Measurements from ENCODE around the gene RNF144B.
"Not testable (repeated sequence)": the region's sequence is repeated elsewhere in the genome, so short reads cannot be mapped to it uniquely, and the experiment has no call there.

The RNF144B gene

DNA sequence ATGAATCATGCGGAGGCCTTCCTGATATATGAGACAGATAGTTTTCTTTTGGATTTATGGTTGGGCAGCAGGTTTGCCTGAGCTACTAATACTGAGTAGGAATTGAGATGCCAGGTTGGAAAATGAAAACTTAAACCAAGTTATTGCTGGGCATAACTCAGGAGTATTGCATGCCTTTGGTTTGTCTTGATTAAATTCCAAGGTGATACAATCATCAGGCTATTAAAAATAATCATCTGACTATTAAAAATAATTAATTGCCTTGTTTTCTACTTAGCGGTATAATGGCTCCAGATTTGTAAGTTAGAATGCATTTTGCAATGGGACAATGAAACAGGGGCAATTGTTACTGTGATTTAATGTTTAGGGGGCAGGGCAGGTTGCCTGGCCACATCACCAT, 15.5 kb upstream of the RNF144B start:
- no peak for DNase-seq (ENCODE audit: low spot score)

DNA sequence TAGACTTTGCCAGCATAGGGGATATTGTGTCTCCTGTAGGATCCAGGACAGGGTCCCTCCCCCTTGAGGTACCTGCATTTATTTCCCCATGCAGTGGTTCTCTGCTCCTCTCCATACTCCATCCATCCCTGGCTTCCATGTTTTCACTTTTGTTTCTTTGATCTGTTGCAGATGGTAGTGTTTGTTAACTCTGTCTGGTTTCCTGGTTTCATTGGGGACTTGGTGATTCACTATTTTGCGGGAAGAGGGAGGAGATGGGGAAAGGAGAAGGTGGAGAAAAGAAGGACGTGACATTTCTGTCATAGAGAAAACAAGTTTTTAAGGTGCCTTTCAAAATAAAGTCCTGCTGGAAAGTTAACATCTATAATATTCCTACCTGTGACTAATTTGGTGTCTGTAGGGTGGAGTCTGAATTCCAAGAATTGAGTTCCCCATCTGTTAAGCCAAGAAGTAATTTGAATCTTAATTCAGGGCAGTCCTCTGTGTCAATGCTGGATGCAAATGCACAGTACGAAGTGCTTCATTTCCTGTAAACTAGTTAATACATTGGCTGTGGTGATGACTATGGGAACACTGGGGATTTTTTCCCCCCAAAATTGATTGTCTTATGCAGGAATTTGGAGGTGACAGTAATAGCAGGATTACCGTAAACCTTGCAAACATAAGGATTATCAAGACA, 6.9 kb upstream of the RNF144B start:
- no peak for DNase-seq (ENCODE audit: low spot score)

DNA sequence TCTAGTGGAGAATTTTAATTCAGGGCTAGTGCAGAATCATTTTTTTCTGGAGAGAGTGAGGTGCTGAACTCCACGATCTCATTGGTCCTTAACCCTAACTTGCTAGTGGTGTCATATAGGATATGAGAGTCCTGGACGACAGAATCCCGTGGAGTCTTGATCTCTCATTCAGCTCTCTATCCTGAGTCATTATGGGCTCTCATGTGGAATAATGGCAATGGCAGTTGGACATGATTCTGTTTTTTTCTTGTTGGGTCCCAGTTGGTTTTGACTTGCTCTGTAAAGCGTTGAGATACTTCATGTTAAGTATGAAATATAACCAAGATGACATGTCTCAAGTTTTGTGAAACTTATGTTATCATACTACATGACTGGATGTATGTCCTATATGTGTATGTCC, 6.3 kb upstream of the RNF144B start:
- DNase-seq (ENCODE audit: low spot score), result no peak

DNA sequence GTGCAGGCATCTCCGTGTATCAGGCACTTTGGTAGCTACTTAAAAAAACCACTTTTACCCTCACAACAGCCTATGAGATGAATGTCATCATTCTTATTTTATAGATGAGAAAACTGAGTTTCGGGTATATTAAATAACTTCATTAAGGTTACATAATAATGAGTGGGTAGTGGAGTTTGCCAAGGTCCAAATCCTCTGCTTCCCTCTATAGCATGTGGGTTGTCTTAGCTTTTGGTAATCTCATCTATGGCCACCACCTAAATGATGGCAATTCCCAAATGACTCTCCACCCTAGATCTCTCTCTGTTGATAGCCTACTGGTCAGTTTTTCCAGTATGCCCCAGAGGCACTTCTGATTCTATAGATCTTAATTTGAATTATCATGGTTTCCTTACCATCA, 3.7 kb upstream of the RNF144B start:
- no peak for DNase-seq (ENCODE audit: low spot score)

DNA sequence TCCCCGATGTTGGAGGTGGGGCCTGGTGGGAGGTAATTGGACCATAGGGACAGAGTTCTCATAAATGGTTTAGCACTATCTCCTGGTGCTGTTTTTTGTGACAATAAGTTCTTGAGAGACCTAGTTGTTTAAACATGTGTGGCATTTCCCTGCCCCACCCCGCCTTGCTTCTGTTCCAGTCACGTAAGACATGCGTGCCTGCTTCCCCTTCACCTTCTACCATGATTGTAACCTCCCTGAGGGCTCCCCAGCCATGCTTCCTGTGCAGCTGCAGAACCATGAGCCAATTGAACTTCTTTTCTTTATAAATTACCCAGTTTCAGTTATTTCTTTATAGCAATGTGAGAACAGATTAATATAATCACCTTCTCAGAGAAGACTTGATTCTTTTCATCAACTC, 2.5 kb upstream of the RNF144B start:
- DNase-seq (ENCODE audit: low spot score), result no peak

DNA sequence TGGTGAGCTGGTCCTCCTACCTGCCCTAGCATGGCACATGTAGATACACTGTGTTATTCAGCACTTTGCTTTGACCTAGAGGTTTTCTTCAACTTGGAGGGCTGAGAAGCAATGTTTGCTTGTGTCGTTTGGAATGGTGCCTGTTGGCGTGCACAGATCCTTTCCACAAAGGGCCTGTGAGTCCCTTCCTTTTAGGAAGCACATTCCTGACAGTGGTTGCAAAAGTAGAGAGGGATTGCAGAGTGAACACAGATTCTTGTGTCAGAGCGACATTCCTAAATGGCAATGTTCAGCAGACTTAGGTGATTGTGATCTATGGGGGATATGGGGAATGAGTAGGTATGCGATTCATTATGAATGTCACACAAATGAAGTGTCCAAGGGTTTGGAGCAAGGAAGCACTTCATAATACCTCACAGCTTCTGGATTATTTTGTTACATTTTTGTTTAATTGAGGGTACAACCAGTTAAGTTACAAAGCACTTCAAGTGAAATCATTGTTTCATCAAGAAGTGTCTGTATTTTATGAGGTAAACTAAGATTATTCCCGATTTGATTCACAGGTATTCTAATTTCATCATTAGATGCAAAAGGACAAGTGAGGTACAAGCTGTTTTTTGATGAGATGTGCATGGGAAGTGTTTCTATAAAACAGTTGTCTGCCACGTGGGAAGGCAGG, 713 bp upstream of the RNF144B start:
- DNase-seq (ENCODE audit: low spot score), result no peak

DNA sequence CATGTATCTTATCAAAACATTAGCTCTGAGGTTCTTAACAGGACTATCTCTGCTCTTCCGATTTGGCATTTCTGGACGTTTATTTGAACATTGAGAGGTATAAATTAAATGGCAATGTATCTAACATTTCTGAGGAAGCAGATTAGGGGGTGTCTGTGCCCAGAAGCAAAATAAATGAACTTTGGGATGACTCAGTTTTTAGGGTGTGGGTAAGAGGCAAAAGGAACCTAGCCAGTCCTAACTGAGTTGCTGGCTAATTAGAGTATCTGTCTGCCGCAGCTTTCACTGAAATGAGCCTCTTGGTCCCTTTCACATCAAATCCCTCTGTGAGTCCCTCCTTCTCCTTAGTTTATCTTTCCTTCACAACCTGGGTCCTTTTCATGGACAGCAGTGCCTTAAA, 1.1 kb downstream of the RNF144B start:
- DNase-seq (ENCODE audit: low spot score), result no peak

DNA sequence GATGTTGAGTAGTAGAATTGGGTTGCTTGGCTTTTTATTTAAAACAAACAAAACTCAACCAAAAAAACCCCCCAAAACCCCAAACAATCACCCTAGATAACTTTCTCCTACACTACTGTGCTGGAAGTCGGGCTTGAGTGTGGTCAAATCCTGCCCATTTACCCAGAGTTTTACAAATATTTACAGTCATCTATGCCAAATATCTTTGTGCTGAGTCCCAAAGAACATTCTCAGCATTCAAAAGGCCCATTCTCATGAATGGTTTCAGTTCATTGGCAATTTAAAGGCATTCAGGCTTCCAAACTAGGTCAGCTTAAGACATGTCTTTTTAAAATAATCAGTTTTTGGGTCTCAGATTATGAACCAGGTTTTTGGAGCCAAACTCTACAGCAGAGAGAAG, 1.8 kb downstream of the RNF144B start:
- DNase-seq (ENCODE audit: low spot score), result no peak

DNA sequence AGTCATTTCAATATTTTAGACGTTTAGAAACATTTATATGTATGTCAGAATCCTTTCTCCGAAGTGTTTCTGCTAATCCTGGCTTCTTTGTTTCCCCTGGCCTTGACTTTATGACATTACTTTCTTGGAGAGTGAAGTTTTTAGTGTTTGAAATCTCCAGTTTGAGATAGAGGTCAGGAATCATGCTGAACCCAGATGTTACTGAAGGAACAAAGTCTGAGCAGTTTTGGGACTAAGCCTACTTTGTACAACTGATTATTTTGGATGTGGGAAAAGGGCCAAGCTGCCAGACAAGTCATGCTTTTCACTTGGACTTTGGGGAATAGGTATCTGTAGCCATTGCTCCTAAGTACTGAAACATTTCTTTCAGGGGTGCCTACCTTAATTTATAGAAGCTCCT, 2.3 kb downstream of the RNF144B start:
- no peak for DNase-seq (ENCODE audit: low spot score)

DNA sequence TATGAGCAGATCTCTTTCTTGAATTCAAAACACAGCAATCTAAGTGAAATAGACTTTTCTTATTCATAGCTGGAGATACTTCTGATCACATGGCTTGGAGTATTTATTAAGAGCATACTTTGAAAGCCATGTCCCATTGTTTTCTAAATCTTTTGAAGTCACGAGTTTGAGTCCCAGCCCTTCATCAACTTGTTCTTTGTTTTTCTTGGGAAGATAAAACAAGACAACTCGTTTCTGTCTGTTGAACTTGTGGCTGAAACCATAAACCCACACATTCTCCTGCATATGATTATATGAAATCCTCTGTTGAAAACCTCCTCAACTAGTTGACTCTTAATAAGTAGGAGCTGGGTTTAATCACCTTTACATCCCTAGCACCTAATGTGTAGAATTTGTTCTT, 3.3 kb downstream of the RNF144B start:
- no peak for DNase-seq (ENCODE audit: low spot score)

DNA sequence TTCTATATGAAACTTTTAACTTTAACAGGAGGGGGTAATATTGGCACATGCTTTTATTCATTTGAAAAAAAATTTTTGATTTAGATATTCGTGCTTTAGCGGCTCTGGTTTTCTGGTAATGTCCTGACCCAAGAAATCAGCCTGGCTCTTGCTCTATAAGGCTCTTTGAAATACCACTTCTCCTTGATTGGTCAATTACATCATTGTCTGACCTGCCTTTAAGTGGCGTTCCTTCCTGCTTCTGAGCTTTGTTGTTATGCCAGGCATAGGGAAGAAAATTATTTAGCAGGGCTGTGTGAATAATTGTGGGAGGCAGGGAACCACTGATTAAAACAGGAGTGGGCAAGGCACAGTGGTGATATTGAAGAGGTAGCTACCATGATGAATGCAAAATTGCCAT, 3.9 kb downstream of the RNF144B start:
- DNase-seq (ENCODE audit: low spot score), result no peak

DNA sequence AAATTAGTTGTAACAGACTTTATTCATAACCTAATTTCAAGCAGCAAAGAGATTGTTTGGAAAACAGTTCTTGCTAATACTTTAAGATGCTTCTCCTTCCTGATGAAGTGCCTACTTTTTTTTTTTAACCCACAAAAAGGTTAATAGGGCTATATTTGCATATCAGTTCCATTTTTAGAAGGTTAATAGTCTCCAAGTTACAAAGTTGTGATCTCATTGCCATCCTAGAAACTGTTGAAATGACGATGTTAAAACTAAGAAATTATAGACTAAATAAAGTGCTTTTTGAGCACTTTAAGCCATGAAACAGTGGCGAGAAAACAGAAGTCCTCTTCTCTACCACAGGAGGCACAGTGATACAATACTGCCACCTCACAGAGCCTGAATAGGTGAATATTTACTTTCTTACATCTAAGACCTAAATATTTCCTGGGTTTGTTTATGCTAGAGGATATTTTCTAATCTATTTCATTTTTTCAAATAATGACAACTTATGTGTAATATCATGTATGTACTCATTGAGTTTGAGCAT, 5.3 kb downstream of the RNF144B start:
- no peak for DNase-seq (ENCODE audit: low spot score)

DNA sequence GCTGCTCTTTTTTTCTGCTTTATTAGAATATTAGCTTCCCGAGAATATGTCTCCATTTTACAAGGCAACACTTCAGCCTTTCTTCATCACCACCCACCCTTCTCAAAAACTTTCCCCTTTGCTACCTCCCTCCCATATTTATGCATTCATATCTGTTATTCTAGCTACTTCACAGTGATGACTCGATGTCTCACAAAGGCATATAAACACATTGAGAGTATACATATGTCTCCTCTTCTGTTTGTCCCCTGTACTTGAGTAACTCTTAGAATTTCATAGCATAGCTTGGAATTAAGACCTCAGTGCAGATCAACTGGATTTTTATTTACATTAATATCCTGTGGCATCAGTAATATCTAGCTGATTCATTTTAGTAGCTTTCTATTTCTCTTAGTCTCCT, 6.5 kb downstream of the RNF144B start:
- no peak for DNase-seq (ENCODE audit: low spot score)

DNA sequence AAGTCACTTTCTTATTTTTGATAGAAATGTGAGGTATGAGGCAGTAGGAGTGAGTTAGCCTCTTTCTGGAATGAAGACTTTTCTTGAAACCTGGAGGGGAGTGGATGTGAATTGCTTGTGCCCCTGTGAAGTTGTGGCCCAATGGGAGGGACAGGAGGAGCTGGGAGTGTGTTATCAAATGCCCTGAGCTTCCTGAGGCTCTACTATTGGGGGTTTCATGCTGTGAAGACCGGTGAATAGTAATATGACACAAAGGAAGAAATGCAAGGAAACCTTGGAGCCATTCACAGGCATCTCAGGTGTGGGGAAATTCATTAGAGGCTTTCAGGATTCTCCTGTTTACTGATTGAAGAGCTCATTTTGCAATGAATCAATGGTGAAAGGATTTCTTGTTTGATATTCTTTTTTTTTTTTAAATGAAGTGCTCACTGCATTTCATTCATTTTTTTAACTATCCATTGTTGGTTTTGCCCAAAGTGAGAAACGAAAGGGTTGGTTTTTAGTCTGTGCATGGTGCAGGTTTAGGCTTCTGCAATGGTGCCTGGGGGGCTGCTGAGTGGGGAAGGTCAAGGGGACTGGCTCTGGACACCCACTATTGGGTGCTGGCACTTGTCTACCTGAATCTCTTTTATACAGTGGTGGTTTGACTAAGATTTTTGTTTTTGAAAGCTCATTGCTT, 8.2 kb downstream of the RNF144B start:
- no peak for DNase-seq (ENCODE audit: low spot score)

DNA sequence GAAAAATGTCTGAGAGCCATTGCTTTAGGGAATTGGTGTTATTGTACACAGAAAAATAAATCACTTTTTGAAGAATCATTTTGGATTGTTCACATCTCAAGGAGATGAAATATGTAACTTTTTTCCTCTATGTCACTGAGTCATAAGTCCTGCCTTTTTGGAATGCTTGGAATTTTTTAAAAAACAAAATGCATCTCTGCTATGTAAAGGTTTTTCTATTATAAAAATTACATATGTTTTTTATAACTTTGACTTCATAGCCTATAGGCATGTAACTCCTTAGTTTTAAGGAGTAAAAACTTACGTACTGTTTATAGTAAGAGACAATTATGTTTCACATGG, 8.7 kb downstream of the RNF144B start:
- DNase-seq (ENCODE audit: low spot score), result no peak

DNA sequence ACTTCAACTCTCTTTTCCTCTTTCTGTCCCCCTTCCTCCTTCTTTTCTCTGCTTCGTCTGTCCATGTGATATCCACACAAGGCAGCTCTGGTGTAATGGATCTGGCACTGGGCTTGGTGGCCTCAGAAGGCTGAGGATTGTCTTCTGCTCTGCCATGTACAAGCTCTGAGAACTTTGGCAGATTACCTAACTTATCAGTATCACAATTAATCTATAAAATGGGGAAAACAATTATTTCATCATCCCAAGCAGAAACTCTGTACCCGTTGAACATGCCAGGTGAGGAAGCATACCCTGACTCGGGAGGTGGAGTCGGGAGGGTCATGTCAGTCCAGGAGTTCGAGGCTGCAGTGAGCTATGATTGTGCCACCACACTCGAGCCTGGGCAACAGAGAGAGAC, 10.6 kb downstream of the RNF144B start:
- DNase-seq (ENCODE audit: low spot score), result no peak

DNA sequence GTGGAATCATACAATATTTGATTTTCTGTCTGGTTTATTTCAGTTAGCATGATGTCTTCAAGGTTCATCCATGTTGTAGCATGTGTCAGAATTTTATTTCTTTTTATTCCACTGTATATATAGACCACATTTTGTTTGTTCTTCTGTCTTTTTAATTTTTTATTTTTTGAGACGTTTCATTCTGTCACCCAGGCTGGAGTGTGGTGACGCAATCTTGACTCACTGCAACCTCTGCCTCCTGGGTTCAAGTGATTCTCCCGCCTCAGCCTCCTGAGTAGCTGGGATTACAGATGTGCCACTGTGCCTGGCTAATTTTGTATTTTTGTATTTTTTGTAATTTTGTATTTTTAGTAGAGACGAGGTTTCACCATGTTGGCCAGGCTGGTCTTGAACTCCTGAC, 11.1 kb downstream of the RNF144B start:
- DNase-seq (ENCODE audit: low spot score), result not testable (repeated sequence)

DNA sequence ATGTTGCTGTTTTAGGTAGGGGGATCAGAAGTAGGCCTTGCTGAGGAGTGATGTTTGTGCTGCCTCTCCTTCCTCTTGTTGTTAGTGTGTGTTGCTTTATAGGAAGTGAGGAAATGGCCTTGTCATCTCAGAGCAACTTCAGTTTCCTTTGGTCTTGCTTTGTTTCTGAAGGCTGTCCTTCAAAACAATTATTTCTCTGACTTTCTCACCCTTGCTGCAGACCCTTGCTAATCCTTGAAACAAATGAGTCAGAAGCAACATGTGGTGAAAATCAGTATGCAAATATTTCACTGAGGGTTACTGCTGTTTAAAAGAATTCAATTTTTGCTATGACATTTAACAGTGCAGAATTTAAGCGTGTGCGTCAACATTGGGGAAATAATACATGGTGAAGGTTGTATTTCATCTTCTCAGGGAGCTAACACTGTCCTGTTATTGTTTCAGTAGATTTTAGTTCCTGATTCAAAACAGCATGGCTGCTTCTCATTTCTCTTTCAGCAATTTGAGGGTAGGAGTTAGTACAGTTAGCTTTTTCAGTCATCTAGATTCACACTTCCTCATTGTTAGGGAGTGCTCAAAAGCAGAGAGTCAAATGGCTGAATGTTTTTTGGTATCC, 13.8 kb downstream of the RNF144B start:
- no peak for DNase-seq (ENCODE audit: low spot score)

DNA sequence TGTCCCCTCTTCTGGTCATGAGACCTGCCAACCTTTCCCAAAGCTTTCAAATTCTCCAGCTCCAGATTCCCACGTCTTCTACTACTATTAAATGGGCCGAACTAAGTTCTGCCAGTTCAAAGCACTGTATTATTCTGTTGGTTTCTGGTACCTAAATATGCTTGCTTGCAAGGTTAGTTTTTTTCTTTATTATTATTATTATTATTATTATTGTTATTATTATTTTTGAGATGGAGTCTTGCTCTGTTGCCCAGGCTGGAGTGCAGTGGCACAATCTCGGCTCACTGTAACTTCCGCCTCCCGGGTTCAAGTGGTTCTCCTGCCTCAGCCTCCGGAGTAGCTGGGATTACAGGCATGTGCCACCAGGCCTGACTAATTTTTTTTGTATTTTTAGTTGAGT, 17.8 kb downstream of the RNF144B start:
- DNase-seq (ENCODE audit: low spot score), result not testable (repeated sequence)

DNA sequence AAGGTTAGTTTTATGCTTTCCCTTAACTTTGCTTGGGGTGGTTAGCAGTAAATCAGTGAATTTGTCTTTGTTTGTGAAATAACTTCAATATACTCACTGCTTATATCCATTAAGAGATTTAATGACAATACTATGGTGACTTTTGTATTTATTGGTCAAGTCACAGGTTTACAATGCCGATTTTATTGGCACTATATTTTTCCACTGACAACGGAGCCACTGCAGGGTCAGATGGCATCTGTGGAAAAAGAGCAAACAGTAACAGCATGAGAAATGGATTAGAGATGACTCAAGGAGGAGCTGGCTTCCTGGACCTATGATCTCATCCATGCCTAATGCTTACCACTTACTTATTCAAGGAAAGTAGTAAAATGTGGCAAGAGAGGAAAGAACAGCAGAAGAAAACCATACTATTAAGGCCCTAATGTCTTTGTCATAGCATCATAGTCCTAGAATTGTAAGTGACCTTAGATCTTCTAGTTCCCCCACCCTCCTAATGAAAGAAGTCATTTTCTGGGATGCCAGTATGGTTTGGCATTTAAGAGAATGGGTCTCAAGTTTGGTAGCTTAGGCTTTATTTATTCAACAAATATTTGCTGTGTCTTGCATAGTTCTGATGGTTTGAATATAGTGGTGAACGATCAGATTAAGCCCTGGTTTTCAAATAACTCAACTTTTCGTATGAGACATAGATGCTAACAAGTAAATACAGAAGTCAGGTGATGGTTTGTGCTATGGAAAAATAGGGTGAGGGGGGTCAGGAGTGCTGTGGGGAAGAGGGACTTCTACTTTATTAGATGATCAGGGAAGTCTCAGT, 18.5 kb downstream of the RNF144B start:
- no peak for DNase-seq (ENCODE audit: low spot score)

DNA sequence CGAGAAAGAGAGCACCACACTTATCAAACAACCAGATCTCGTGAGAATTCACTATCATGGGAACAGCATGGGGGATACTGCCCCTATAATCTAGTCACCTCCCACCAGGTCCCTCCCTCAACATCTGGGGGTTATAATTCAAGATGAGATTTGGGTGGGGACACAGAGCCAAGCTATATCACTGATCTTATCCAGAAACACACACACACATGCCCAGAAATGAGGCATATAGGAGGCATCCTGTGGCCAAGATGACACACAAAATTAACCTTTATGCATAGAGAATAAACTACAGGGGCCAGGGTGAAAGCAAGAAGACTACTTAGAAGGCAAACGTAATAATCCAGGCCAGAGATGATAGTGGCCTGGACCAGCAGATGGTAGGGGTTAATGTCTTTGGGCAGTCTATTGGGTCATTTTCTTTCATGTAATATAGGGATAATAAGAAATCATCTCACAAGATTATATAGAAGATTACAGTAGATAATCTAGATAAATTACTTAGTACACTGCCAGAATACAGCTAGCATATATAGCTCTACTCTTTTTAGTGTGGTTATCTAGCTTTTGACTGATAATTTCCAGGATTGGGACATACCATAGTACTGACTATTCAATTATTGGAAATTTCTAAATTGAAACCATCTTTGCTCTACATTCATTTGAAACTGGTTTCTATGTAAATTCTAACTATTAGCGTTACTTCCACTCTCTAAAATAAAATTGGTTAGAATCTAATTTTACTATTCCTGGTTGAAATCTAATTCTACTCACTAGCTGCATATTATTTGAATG, 20.0 kb downstream of the RNF144B start:
- no peak for DNase-seq (ENCODE audit: low spot score)

Measured in HuH-7.5 (cell line).